ENCODE results near the gene RRP12.

GRCh38 chr10:97450828-97451227 lies 49.7 kb upstream of the RRP12 start:
- no peak for TF ChIP-seq EP300 (IDR thresholded peaks at IDR 0.05; ENCODE audit: borderline replicate concordance in 1 of 2, low read depth in 1 of 2, low read length in 1 of 2)
- no peak for TF ChIP-seq YY1 (IDR thresholded peaks at IDR 0.05; ENCODE audit: low read depth)
- no peak for TF ChIP-seq POLR2AphosphoS5 (IDR thresholded peaks at IDR 0.05; ENCODE audit: low read depth, low read length)
- TF ChIP-seq CTCF (IDR thresholded peaks at IDR 0.05) = no peak
- TF ChIP-seq EZH2phosphoT487 (IDR thresholded peaks at IDR 0.05; ENCODE audit: borderline replicate concordance, low read depth) = no peak
- no peak for TF ChIP-seq SMC3 (IDR thresholded peaks at IDR 0.05; ENCODE audit: low read depth, low read length)
